K562 (cell line): ENCODE results near the gene URM1. TPM values are rescaled to one million over a fixed set of nuclear protein-coding genes. Genes with fewer than 3 reads are reported as not detected.

Experiments used
- CAMTA2 ChIP-seq: fragments of 250-450 bp; sonication (Bioruptor Pico); conservative IDR thresholded peaks from 2 replicates; pipeline ENCODE4 v1.5.1; 2022
- ETV1 ChIP-seq: fragments of 450-650 bp; conservative IDR thresholded peaks from 2 replicates; pipeline ENCODE4 v1.6.1; 2016; ENCODE audit warnings: missing genetic modification characterization, control low read depth, low read depth, missing compliant biosample characterization
- FOXA1 ChIP-seq: fragments of 450-650 bp; IDR thresholded peaks from 2 replicates; pipeline ENCODE4 v1.6.1; 2016; ENCODE audit warnings: mild to moderate bottlenecking, borderline replicate concordance
- HEY1 ChIP-seq: fragments of 250-450 bp; sonication (Bioruptor Pico); IDR thresholded peaks from 2 replicates; pipeline ENCODE4 v1.5.0; 2020; ENCODE audit warnings: mild to moderate bottlenecking, moderate library complexity, borderline replicate concordance
- NCOA6 ChIP-seq: fragments of 450-650 bp; IDR thresholded peaks from 2 replicates; pipeline ENCODE4 v1.6.1; 2017; ENCODE audit warnings: mild to moderate bottlenecking
- NFXL1 ChIP-seq: fragments of 450-650 bp; formaldehyde crosslinking; IDR thresholded peaks from 2 replicates; pipeline ENCODE4 v1.4.0; 2021; ENCODE audit warnings: mild to moderate bottlenecking
- NUFIP1 ChIP-seq: fragments of 450-650 bp; IDR thresholded peaks from 2 replicates; pipeline ENCODE4 v1.6.1; 2018; ENCODE audit not compliant: partially characterized antibody
- PHB2 ChIP-seq: fragments of 450-650 bp; IDR thresholded peaks from 2 replicates; pipeline ENCODE4 v1.6.1; 2017; ENCODE audit warnings: low read depth
- SAFB ChIP-seq: fragments of 200-400 bp; formaldehyde crosslinking; IDR thresholded peaks from 2 replicates; pipeline ENCODE4 v1.6.1; 2017; ENCODE audit warnings: low read depth, low read length, borderline replicate concordance
- SETDB1 ChIP-seq: IDR thresholded peaks from one replicate; pipeline ENCODE4 v1.6.1; 2012; ENCODE audit warnings: low read length, control low read depth, inconsistent platforms
- SLC30A9 ChIP-seq: fragments of 250-450 bp; sonication (Bioruptor Pico); IDR thresholded peaks from 2 replicates; pipeline ENCODE4 v1.8.0; 2022; ENCODE audit warnings: mild to moderate bottlenecking, moderate library complexity
- SP1 ChIP-seq: sonication (generic); formaldehyde crosslinking; IDR thresholded peaks from 2 replicates; pipeline ENCODE4 v1.8.1; 2022; ENCODE audit warnings: mild to moderate bottlenecking, missing genetic modification reagents
- TAF1 ChIP-seq: IDR thresholded peaks from 2 replicates; pipeline ENCODE4 v1.6.1; 2011; ENCODE audit warnings: mild to moderate bottlenecking, low read length, moderate library complexity; ENCODE audit not compliant: insufficient read depth, control insufficient read depth, severe bottlenecking; ENCODE audit errors: extremely low read depth
- TFAM ChIP-seq: fragments of 250-450 bp; sonication (Bioruptor Pico); conservative IDR thresholded peaks from 2 replicates; pipeline ENCODE4 v1.5.0; 2021; ENCODE audit warnings: mild to moderate bottlenecking, moderate library complexity
- TRIM28 ChIP-seq: fragments of 450-650 bp; IDR thresholded peaks from 2 replicates; pipeline ENCODE4 v1.6.1; 2017
- U2AF2 ChIP-seq: fragments of 200-400 bp; formaldehyde crosslinking; optimal IDR thresholded peaks from 2 replicates; pipeline ENCODE3; 2017; ENCODE audit warnings: low read depth, mild to moderate bottlenecking, low read length
- XRCC3 ChIP-seq: fragments of 450-650 bp; IDR thresholded peaks from 2 replicates; pipeline ENCODE4 v1.6.1; 2017; ENCODE audit warnings: mild to moderate bottlenecking, moderate library complexity
- ZNF146 ChIP-seq: IDR thresholded peaks from one replicate; pipeline ENCODE4 v1.6.1; 2018; ENCODE audit warnings: missing compliant biosample characterization; ENCODE audit not compliant: unreplicated experiment
- ZNF436 ChIP-seq: fragments of 250-450, 450-650 bp; sonication (Bioruptor Pico); formaldehyde crosslinking; IDR thresholded peaks from 2 replicates; pipeline ENCODE4 v1.7.0; 2020; ENCODE audit warnings: mild to moderate bottlenecking
- polyA plus RNA-seq, 8 experiments: library from polyadenylated mRNA; depleted of rRNA in 4 of 8; stranded (reverse) in 5 of 8; unstranded in 3 of 8; fragments of >200 nt; fragmentation: Nextera tagmentation in 2 of 8; fragmentation: Illumina TruSeq in 1 of 8; extraction: Ambion mirVana in 2 of 8; extraction: Trizol in 1 of 8; gene quantifications; 2 replicates each; pipeline versions ENCODE4 v1.2.1 to v1.2.3, GENCODE V29; 2011 to 2014; ENCODE audit warnings: inconsistent platforms in 1 of 8, missing spikeins in 1 of 8
- total RNA-seq, 7 experiments: library from RNA; depleted of rRNA in 6 of 7; stranded (reverse); fragments of >200 nt in 6 of 7; fragmentation: Illumina TruSeq in 2 of 7; extraction: Trizol in 2 of 7; gene quantifications; 2 replicates each; pipeline versions ENCODE4 v1.2.1 to v1.2.3, GENCODE V29; 2011 to 2021; ENCODE audit warnings: low replicate concordance in 1 of 7
- TF ChIP-seq, protein P1 (sequence below): fragments of 450-650 bp; IDR thresholded peaks from 2 replicates; pipeline ENCODE4 v1.6.1; 2017; ENCODE audit warnings: antibody characterized with exemption, mild to moderate bottlenecking
- TF ChIP-seq, protein P2 (sequence below): sonication (generic); formaldehyde crosslinking; IDR thresholded peaks from 2 replicates; pipeline ENCODE4 v1.9.0; 2022; ENCODE audit warnings: mild to moderate bottlenecking, missing genetic modification reagents
- TF ChIP-seq, protein P3 (sequence below): fragments of 250-450 bp; sonication (Bioruptor Pico); IDR thresholded peaks from 2 replicates; pipeline ENCODE4 v1.4.0; 2020; ENCODE audit warnings: mild to moderate bottlenecking
- TF ChIP-seq, protein P4 (sequence below): fragments of 450-650 bp; IDR thresholded peaks from 2 replicates; pipeline ENCODE4 v1.6.1; 2017; ENCODE audit warnings: mild to moderate bottlenecking, moderate library complexity

Gene URM1
- total and polyA plus RNA-seq, 9 of the 15 experiments (the other 6 are each of a cell fraction or from before 2014, with no cell fraction given), result 10.1 to 88.9 (median 53.3) TPM

DNA sequence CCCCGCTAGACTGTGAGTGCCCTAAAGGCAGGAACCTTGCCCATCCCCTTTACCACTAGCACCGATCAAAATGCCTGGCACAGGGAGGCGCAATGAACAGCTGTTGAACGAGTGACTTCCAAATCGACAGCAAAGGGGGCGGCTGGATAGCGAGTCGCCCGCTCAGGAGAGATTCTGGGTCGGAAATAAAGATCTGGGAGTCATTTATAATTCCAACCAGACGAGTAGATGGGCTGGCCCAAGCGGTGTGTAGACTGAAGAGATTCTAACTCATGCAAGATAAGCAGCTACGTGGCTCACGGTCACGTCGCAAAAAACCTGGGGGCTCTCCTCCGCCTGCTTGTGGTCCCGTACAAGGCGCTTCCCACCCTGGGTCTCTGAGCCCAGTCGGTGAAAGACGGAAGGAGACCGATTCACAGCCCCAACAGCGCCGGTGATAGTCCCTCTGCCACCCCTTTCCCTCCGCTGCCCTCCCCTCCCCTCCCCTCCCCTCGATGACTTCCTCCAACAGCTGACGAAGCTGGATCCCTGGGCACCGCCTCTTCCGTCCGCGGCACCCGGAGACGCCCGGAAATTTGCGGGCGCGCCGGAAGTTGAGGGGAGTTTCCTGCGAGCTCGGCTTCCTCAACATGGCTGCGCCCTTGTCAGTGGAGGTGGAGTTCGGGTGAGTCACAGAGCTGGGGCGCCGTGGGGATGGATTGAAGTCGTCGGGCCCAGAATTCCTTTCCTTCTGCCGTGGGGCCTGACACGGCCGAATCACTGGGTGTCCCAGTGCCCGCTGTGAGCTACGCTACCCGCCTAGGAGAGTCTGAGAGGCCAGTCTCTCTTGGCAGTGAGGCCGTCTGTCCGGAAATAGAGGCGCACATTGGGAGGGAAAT, at the start of gene URM1 (continued):
- TF ChIP-seq CAMTA2 (CRISPR knock-in tag) (no peak), NUFIP1 (no peak), HEY1 (CRISPR knock-in tag) (no peak), ETV1 (tag) (no peak; the same call in 1 of the 2 replicates), PHB2 (no peak), FOXA1 (no peak), TFAM (no peak), SP1 (CRISPR knock-in tag) (peak; percentile 56; the same call in 1 of the 2 replicates), U2AF2 (no peak), TAF1 (peak; percentile 81), NCOA6 (no peak), XRCC3 (no peak), TRIM28 (no peak), SAFB (no peak), SLC30A9 (CRISPR knock-in tag) (no peak), NFXL1 (no peak), ZNF436 (CRISPR knock-in tag) (no peak), ZNF146 (CRISPR knock-in tag) (no peak), SETDB1 (no peak)
- TF ChIP-seq, protein P1, sequence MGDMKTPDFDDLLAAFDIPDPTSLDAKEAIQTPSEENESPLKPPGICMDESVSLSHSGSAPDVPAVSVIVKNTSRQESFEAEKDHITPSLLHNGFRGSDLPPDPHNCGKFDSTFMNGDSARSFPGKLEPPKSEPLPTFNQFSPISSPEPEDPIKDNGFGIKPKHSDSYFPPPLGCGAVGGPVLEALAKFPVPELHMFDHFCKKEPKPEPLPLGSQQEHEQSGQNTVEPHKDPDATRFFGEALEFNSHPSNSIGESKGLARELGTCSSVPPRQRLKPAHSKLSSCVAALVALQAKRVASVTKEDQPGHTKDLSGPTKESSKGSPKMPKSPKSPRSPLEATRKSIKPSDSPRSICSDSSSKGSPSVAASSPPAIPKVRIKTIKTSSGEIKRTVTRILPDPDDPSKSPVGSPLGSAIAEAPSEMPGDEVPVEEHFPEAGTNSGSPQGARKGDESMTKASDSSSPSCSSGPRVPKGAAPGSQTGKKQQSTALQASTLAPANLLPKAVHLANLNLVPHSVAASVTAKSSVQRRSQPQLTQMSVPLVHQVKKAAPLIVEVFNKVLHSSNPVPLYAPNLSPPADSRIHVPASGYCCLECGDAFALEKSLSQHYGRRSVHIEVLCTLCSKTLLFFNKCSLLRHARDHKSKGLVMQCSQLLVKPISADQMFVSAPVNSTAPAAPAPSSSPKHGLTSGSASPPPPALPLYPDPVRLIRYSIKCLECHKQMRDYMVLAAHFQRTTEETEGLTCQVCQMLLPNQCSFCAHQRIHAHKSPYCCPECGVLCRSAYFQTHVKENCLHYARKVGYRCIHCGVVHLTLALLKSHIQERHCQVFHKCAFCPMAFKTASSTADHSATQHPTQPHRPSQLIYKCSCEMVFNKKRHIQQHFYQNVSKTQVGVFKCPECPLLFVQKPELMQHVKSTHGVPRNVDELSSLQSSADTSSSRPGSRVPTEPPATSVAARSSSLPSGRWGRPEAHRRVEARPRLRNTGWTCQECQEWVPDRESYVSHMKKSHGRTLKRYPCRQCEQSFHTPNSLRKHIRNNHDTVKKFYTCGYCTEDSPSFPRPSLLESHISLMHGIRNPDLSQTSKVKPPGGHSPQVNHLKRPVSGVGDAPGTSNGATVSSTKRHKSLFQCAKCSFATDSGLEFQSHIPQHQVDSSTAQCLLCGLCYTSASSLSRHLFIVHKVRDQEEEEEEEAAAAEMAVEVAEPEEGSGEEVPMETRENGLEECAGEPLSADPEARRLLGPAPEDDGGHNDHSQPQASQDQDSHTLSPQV, result no peak
- TF ChIP-seq, protein P2, sequence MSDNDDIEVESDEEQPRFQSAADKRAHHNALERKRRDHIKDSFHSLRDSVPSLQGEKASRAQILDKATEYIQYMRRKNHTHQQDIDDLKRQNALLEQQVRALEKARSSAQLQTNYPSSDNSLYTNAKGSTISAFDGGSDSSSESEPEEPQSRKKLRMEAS (CRISPR knock-in tag), result peak; percentile 64
- TF ChIP-seq, protein P3, sequence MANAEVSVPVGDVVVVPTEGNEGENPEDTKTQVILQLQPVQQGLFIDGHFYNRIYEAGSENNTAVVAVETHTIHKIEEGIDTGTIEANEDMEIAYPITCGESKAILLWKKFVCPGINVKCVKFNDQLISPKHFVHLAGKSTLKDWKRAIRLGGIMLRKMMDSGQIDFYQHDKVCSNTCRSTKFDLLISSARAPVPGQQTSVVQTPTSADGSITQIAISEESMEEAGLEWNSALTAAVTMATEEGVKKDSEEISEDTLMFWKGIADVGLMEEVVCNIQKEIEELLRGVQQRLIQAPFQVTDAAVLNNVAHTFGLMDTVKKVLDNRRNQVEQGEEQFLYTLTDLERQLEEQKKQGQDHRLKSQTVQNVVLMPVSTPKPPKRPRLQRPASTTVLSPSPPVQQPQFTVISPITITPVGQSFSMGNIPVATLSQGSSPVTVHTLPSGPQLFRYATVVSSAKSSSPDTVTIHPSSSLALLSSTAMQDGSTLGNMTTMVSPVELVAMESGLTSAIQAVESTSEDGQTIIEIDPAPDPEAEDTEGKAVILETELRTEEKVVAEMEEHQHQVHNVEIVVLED (CRISPR knock-in tag), result no peak
- TF ChIP-seq, protein P4, sequence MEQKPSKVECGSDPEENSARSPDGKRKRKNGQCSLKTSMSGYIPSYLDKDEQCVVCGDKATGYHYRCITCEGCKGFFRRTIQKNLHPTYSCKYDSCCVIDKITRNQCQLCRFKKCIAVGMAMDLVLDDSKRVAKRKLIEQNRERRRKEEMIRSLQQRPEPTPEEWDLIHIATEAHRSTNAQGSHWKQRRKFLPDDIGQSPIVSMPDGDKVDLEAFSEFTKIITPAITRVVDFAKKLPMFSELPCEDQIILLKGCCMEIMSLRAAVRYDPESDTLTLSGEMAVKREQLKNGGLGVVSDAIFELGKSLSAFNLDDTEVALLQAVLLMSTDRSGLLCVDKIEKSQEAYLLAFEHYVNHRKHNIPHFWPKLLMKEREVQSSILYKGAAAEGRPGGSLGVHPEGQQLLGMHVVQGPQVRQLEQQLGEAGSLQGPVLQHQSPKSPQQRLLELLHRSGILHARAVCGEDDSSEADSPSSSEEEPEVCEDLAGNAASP, result no peak
